HG02852 (cell line): Measurements from ENCODE around the gene NOVA2.

Experiments
- ATAC-seq: cut with Tn5 transposase; IDR thresholded peaks from one replicate; pipeline ENCODE4 v1.9.1; 2021; ENCODE audit warnings: mild to moderate bottlenecking, moderate library complexity; ENCODE audit not compliant: unreplicated experiment

NOVA2 gene

GRCh38 chr19:45968626-45969025 lies 5.0 kb downstream of the NOVA2 start:
- ATAC-seq: no peak

GRCh38 chr19:45967246-45967645 lies 6.4 kb downstream of the NOVA2 start:
- no peak for ATAC-seq

GRCh38 chr19:45962021-45962420 lies 11.6 kb downstream of the NOVA2 start:
- no peak for ATAC-seq

GRCh38 chr19:45960595-45961235 lies 12.9 kb downstream of the NOVA2 start:
- ATAC-seq: no peak

- ATAC-seq: no peak
These were observed 14.1 kb downstream of the NOVA2 start for GRCh38 chr19:45959517-45960025.

- ATAC-seq: no peak
These were observed 14.7 kb downstream of the NOVA2 start for GRCh38 chr19:45958769-45959516.

GRCh38 chr19:45958320-45958719 lies 15.3 kb downstream of the NOVA2 start:
- no peak for ATAC-seq

GRCh38 chr19:45955905-45956608 lies 17.6 kb downstream of the NOVA2 start:
- no peak for ATAC-seq

GRCh38 chr19:45954156-45954555 lies 19.5 kb downstream of the NOVA2 start:
- no peak for ATAC-seq

GRCh38 chr19:45953676-45954075 lies 20.0 kb downstream of the NOVA2 start:
- ATAC-seq: no peak

GRCh38 chr19:45952686-45953505 lies 20.8 kb downstream of the NOVA2 start:
- ATAC-seq: no peak

- ATAC-seq: no peak
These were observed 21.4 kb downstream of the NOVA2 start for GRCh38 chr19:45952341-45952685.

- no peak for ATAC-seq
These were observed 25.7 kb downstream of the NOVA2 start for GRCh38 chr19:45947926-45948325.

GRCh38 chr19:45940515-45940805 lies 33.2 kb downstream of the NOVA2 start:
- no peak for ATAC-seq

- no peak for ATAC-seq
These were observed 33.7 kb downstream of the NOVA2 start for GRCh38 chr19:45939792-45940514.

- ATAC-seq: no peak
These were observed 34.8 kb downstream of the NOVA2 start for GRCh38 chr19:45938733-45939319.

- no peak for ATAC-seq
These were observed 38.4 kb downstream of the NOVA2 start for GRCh38 chr19:45935267-45935666.

GRCh38 chr19:45934551-45935230 lies 39.0 kb downstream of the NOVA2 start:
- ATAC-seq: no peak

GRCh38 chr19:45933759-45934158 lies 39.9 kb downstream of the NOVA2 start:
- no peak for ATAC-seq

GRCh38 chr19:45931055-45931454 lies 42.6 kb downstream of the NOVA2 start:
- ATAC-seq: no peak
